ENCODE data around the gene CHST11. TPM values are rescaled to one million over a fixed set of nuclear protein-coding genes. Genes with fewer than 3 reads are reported as not detected.

CHST11 gene
- total RNA-seq, 4 donors from 2014 or later = 2.1 to 7.3 (median 4.9) TPM

GRCh38 chr12:104733717-104734175 is 277.0 kb downstream of the CHST11 start:
- TF ChIP-seq POLR2A (IDR thresholded peaks at IDR 0.05) (no peak), CTCF (IDR thresholded peaks at IDR 0.05) (no peak)
- 84 to 85% methylated on average over 6 of the region's 6 CpGs for WGBS, 2 donors
- DNase-seq (ENCODE audit: low spot score in 2 of 2) = no peak
- intact Hi-C loops (cut with DNase I; ENCODE audit: low total_unique reads) = no loop called here
- H3K4me3 ChIP-seq (ENCODE audit: low read depth, poor library complexity, severe bottlenecking) = no peak overlapping the region

- intact Hi-C loops (cut with DNase I; ENCODE audit: low total_unique reads) = no loop called here
- no peak overlapping the region for H3K4me3 ChIP-seq (ENCODE audit: low read depth, poor library complexity, severe bottlenecking)
- WGBS, 2 donors = 52 to 53% methylated on average over 6 of the region's 6 CpGs
- TF ChIP-seq CTCF (IDR thresholded peaks at IDR 0.05) = no peak
- TF ChIP-seq POLR2A (IDR thresholded peaks at IDR 0.05) = no peak
- DNase-seq (ENCODE audit: low spot score in 2 of 2) = no peak
These were observed 277.9 kb downstream of the CHST11 start for GRCh38 chr12:104734541-104735095.

- no peak overlapping the region for H3K4me3 ChIP-seq (ENCODE audit: low read depth, poor library complexity, severe bottlenecking)
- TF ChIP-seq CTCF (IDR thresholded peaks at IDR 0.05) = no peak
- TF ChIP-seq POLR2A (IDR thresholded peaks at IDR 0.05) = no peak
- intact Hi-C loops (cut with DNase I; ENCODE audit: low total_unique reads) = no loop called here
- WGBS, 2 donors = 69 to 80% methylated on average over 4 to 5 of the region's 5 CpGs
- DNase-seq (ENCODE audit: low spot score in 2 of 2) = no peak
These were observed 279.1 kb downstream of the CHST11 start for GRCh38 chr12:104735801-104736200.

- no peak for DNase-seq (ENCODE audit: low spot score in 2 of 2)
- WGBS, 2 donors = 48 to 58% methylated on average over 6 of the region's 6 CpGs
- TF ChIP-seq CTCF (IDR thresholded peaks at IDR 0.05) = no peak
- TF ChIP-seq POLR2A (IDR thresholded peaks at IDR 0.05) = no peak
- intact Hi-C loops (cut with DNase I; ENCODE audit: low total_unique reads) = no loop called here
- no peak overlapping the region for H3K4me3 ChIP-seq (ENCODE audit: low read depth, poor library complexity, severe bottlenecking)
These were observed 279.6 kb downstream of the CHST11 start for GRCh38 chr12:104736307-104736706.

GRCh38 chr12:104737113-104737512 is 280.4 kb downstream of the CHST11 start:
- TF ChIP-seq POLR2A (IDR thresholded peaks at IDR 0.05) (no peak), CTCF (IDR thresholded peaks at IDR 0.05) (no peak)
- intact Hi-C loops (cut with DNase I; ENCODE audit: low total_unique reads) = no loop called here
- no peak overlapping the region for H3K4me3 ChIP-seq (ENCODE audit: low read depth, poor library complexity, severe bottlenecking)
- WGBS, 2 donors = 69 to 71% methylated on average over 7 of the region's 7 CpGs
- no peak for DNase-seq (ENCODE audit: low spot score in 2 of 2)

GRCh38 chr12:104737791-104738301 is 281.1 kb downstream of the CHST11 start:
- WGBS, 2 donors = 76 to 83% methylated on average over 13 of the region's 13 CpGs
- no peak for DNase-seq (ENCODE audit: low spot score in 2 of 2)
- no peak for TF ChIP-seq CTCF (IDR thresholded peaks at IDR 0.05)
- TF ChIP-seq POLR2A (IDR thresholded peaks at IDR 0.05) = no peak
- no peak overlapping the region for H3K4me3 ChIP-seq (ENCODE audit: low read depth, poor library complexity, severe bottlenecking)
- intact Hi-C loops (cut with DNase I; ENCODE audit: low total_unique reads) = no loop called here
